Right atrium auricular region (tissue), 2 donors: Measurements from ENCODE around the gene ALS2CL. TPM values are rescaled to one million over a fixed set of nuclear protein-coding genes. Genes with fewer than 3 reads are reported as not detected.
A peak's percentile ranks its signal among the peaks of the same experiment; 100 is the strongest.

Experiments used
- DNase-seq: peaks from one replicate; pipeline ENCODE4 v3.0.0-alpha.2; 2019; ENCODE audit warnings: low spot score
- H3K27ac ChIP-seq, 2 donors: fragments of 200-600 bp; sonication (generic); 1 replicate in 1 of 2; 2 replicates in 1 of 2; pipeline ENCODE4 v1.5.1; 2016 to 2019
- H3K27me3 ChIP-seq, 2 donors: fragments of 200-600 bp; sonication (generic); one replicate each; pipeline versions ENCODE4 v1.5.1 to v1.6.0; 2017 to 2019
- H3K36me3 ChIP-seq: fragments of 200-600 bp; sonication (generic); one replicate; pipeline ENCODE4 v1.5.1; 2016
- H3K4me1 ChIP-seq, 2 donors: fragments of 200-600 bp; sonication (generic); one replicate each; pipeline versions ENCODE4 v1.5.1 to v1.6.0; 2017 to 2019
- H3K4me3 ChIP-seq, 2 donors: fragments of 200-600 bp; sonication (generic); 1 replicate in 1 of 2; 2 replicates in 1 of 2; pipeline ENCODE4 v1.5.1; 2017 to 2019; ENCODE audit warnings: mild to moderate bottlenecking in 1 of 2, moderate library complexity in 1 of 2
- H3K9me3 ChIP-seq, 2 donors: fragments of 200-600 bp; sonication (generic); one replicate each; pipeline ENCODE4 v1.5.1; 2019
- total RNA-seq, 2 donors: library from RNA; depleted of rRNA; stranded (reverse); fragments of >200 nt; gene quantifications; one replicate each; pipeline ENCODE4 v1.1.0, GENCODE V29; 2016
- TF ChIP-seq, protein P1 (sequence below), 2 donors: fragments of 200-600 bp; sonication (generic); IDR thresholded peaks; one replicate each; pipeline ENCODE4 v1.5.1; 2019; ENCODE audit warnings: antibody characterized with exemption in 2 of 2

The ALS2CL gene
- total RNA-seq, 2 donors from 2014 or later: 8.3 to 12.5 TPM

DNA sequence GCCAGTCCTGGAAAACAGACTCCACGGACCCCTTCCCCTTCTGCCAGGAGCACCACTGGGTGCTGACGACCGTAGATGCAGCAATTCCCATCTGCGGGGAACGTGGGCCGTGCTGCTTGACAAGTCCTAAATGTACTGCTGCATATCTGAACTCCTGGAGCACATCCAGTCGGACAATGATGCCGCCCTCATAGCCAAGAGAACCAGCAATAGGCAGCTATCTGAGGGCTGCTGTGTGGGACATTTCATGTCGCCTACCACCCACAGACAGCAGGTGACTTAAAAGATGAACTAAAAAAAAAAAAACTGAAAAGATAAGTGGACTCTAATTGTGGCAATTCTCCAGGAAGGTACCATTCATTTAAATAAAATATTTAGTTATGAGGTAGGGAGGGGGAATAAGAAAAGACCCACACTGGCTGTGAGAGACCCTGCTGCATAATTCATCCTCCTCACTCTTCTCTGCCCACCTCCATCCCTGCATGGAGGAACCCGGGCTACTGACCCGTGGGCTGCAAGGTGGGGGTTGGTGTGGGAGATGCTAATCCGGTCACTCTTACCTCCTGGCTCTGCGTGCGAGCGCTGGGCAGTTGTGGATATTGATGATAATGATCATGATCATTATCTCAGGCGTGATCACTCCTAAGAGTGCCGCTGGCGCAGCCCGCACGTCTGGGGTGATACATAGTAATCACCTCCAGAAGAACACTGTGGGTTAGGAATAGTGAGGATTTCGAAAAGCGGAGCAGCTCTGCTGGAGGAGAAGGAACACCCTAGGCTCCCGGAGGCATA lies 28.3 kb downstream of the ALS2CL start:
- H3K4me1 ChIP-seq: peaks cover 0 to 53% of the 10 kb centered on the region in 2 donors
- peak overlapping the region; percentile 82 to 83 for H3K27ac ChIP-seq

DNA sequence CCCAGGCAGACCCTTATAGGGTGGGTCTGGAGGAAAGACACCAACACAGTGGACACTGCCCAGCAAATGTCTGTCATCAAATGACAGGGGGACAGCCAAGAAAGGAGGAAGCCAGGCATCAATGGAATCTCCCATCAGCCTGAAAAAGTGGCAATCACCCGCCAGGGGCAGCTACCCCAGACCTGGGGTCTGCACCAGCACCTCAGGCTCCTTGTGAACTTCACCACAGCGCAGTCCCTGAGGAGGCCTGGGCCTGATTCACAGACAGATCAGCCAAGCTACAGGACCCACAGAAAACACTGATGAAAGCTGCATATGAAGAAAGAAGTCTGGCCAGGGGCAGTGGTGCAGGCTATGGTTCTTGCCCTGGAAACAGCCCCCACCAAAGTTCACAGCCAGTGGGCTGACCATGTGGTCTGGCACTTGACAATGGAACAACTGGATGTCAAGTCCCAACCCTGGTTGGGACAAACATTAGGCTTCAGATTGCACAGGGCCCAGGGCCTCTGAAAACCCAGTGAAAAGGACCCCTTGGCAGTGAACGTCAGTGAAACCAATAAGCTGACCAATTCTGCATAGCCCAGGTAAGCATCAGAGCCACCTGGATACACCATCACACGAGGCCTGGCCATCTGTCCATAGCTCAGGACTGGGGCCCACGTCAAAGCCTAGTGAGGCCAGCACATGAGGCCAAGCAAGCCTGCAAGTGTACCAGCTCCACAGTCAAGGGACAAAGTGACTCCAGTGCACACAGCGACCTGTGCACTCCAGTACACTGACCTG lies 29.1 kb downstream of the ALS2CL start:
- TF ChIP-seq, protein P1, sequence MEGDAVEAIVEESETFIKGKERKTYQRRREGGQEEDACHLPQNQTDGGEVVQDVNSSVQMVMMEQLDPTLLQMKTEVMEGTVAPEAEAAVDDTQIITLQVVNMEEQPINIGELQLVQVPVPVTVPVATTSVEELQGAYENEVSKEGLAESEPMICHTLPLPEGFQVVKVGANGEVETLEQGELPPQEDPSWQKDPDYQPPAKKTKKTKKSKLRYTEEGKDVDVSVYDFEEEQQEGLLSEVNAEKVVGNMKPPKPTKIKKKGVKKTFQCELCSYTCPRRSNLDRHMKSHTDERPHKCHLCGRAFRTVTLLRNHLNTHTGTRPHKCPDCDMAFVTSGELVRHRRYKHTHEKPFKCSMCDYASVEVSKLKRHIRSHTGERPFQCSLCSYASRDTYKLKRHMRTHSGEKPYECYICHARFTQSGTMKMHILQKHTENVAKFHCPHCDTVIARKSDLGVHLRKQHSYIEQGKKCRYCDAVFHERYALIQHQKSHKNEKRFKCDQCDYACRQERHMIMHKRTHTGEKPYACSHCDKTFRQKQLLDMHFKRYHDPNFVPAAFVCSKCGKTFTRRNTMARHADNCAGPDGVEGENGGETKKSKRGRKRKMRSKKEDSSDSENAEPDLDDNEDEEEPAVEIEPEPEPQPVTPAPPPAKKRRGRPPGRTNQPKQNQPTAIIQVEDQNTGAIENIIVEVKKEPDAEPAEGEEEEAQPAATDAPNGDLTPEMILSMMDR (IDR thresholded peaks at IDR 0.05): no peak
- peak; percentile 57 for DNase-seq
- no peaks in the 10 kb centered on the region for H3K27me3 ChIP-seq
- H3K4me3 ChIP-seq: no peak overlapping the region
- H3K9me3 ChIP-seq: no peaks in the 10 kb centered on the region
- peak overlapping the region; percentile 82 to 83 for H3K27ac ChIP-seq
- H3K36me3 ChIP-seq: no peaks in the 10 kb centered on the region
- H3K4me1 ChIP-seq: peaks cover 0 to 53% of the 10 kb centered on the region in 2 donors

More for the DNA sequence above, 28.3 kb downstream of the ALS2CL start:
- Histone ChIP-seq H3K27me3 (no peaks in the 10 kb centered on the region), H3K36me3 (no peaks in the 10 kb centered on the region), H3K4me3 (no peak overlapping the region), H3K9me3 (no peaks in the 10 kb centered on the region)
- TF ChIP-seq, protein P1 (IDR thresholded peaks at IDR 0.05): no peak
- DNase-seq: no peak

DNA sequence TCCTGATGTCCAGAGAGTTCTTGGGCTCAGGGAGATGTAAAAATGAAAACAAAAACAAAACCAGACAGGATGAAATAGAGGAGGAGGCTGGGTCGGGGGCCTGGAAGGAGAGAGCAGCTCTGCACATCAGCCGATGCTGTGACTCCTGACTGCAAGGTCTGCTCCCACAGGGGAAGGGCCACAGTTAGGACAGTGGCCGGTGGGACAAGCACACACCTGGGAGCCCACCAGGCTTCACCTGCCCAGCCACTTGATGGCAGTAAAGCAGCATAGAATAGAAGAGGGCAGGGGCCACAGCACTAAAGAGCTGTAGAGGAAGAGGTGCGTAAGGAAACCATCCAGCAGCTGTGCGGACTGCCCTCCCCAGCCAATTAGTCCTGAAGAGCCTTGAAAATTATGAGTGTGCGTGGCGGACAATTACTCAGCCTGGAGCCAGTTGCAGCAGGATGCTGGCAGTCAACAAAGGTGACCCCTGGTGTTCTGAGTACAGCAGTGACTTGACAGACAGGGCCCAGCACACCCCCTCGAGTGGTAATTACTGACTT lies 29.8 kb downstream of the ALS2CL start:
- no peak overlapping the region for H3K4me3 ChIP-seq
- no peaks in the 10 kb centered on the region for H3K27me3 ChIP-seq
- H3K27ac ChIP-seq: peak overlapping the region; percentile 82 to 83
- no peaks in the 10 kb centered on the region for H3K36me3 ChIP-seq
- TF ChIP-seq, protein P1 (IDR thresholded peaks at IDR 0.05): peak in 1 of 2 donors; percentile 49
- H3K9me3 ChIP-seq: no peaks in the 10 kb centered on the region
- H3K4me1 ChIP-seq: peaks cover 0 to 53% of the 10 kb centered on the region in 2 donors
- DNase-seq: peak; percentile 54

DNA sequence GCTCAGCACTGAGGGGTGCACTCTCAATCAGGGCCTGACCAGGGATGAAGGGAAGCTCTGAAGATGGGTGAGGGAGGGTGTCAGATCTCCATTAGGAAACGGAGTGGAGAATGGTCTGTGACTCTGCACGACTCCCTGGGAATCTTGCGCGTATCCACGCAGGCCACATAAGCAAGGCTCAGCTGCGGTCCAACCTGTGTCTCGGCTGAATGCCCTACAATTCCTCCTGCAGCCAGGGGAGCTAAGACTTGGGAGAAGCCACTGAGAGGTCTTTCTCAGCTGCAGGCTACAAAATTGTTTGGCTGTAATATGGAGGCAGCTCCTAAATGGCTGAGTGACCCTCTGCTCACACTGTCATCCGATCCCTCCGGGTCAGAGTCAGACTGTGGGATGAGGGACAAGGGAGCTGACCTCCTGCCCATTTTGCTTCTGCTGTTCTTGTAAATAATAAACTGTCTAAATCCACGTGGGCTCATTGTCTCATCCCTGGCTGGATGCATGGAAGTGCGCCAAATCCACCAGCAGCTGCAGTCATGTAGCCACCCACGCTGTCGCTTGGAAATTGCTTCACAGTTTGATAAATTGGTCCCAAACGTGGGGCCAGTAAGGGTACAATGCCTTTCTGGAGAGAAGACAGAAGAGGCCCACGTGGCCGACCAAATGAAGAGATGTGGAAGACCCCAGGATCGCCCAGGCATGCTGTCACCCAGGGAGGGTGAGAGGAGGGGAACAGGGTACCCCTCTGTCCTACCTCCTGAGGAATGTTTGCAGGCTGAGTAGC lies 30.5 kb downstream of the ALS2CL start:
- Histone ChIP-seq H3K9me3 (no peaks in the 10 kb centered on the region), H3K4me3 (no peak overlapping the region), H3K27ac (peak overlapping the region; percentile 82 to 83), H3K36me3 (no peaks in the 10 kb centered on the region), H3K4me1 (peaks cover 0 to 53% of the 10 kb centered on the region in 2 donors), H3K27me3 (no peaks in the 10 kb centered on the region)
- DNase-seq: peak; percentile 59
- TF ChIP-seq, protein P1 (IDR thresholded peaks at IDR 0.05): no peak
